Stimulated activated CD8-positive, alpha-beta memory T cell treated with anti-CD3 and anti-CD28 coated beads, Interleukin-7, amount 100 ng/mL, for 1 hour (primary cell): ENCODE data around the gene NTM.

Experiments used
- DNase-seq, 2 donors: peaks; one replicate each; pipeline ENCODE4 v3.0.0-alpha.2; 2020; ENCODE audit warnings: low read depth in 2 of 2

NTM gene

GRCh38 chr11:131499199-131499598 is 128.8 kb downstream of the NTM start:
- DNase-seq, result no peak

- no peak for DNase-seq
Observed at GRCh38 chr11:131503017-131503416, 132.6 kb downstream of the NTM start.

- no peak for DNase-seq
Observed at GRCh38 chr11:131504199-131504949, 134.0 kb downstream of the NTM start.

GRCh38 chr11:131506348-131506747 is 135.9 kb downstream of the NTM start:
- DNase-seq, result no peak

GRCh38 chr11:131510662-131511061 is 140.2 kb downstream of the NTM start:
- no peak for DNase-seq

GRCh38 chr11:131511794-131512193 is 141.4 kb downstream of the NTM start:
- DNase-seq, result no peak

GRCh38 chr11:131512228-131512627 is 141.8 kb downstream of the NTM start:
- no peak for DNase-seq

GRCh38 chr11:131514062-131514461 is 143.6 kb downstream of the NTM start:
- no peak for DNase-seq

GRCh38 chr11:131518305-131518838 is 148.0 kb downstream of the NTM start:
- no peak for DNase-seq

- no peak for DNase-seq
Observed at GRCh38 chr11:131522851-131523250, 152.4 kb downstream of the NTM start.

- DNase-seq, result no peak
Observed at GRCh38 chr11:131530407-131530806, 160.0 kb downstream of the NTM start.

- DNase-seq, result no peak
Observed at GRCh38 chr11:131533149-131533548, 162.7 kb downstream of the NTM start.

GRCh38 chr11:131533998-131534397 is 163.6 kb downstream of the NTM start:
- no peak for DNase-seq

GRCh38 chr11:131534611-131535010 is 164.2 kb downstream of the NTM start:
- no peak for DNase-seq

GRCh38 chr11:131536159-131536558 is 165.7 kb downstream of the NTM start:
- DNase-seq, result no peak

- DNase-seq, result no peak
Observed at GRCh38 chr11:131537196-131537595, 166.8 kb downstream of the NTM start.

GRCh38 chr11:131537748-131538147 is 167.3 kb downstream of the NTM start:
- no peak for DNase-seq

GRCh38 chr11:131538322-131538721 is 167.9 kb downstream of the NTM start:
- DNase-seq, result no peak

GRCh38 chr11:131540676-131541075 is 170.3 kb downstream of the NTM start:
- no peak for DNase-seq

- DNase-seq, result no peak
Observed at GRCh38 chr11:131543389-131544025, 173.1 kb downstream of the NTM start.

GRCh38 chr11:131544591-131544990 is 174.2 kb downstream of the NTM start:
- DNase-seq, result no peak

GRCh38 chr11:131546218-131546895 is 175.9 kb downstream of the NTM start:
- DNase-seq, result no peak

GRCh38 chr11:131549099-131549498 is 178.7 kb downstream of the NTM start:
- DNase-seq, result no peak
